A673 (cell line): ENCODE data around the gene ITGAV.

Experiments
- CTCF ChIP-seq: fragments of 300-800, 200-600 bp; sonication (generic); conservative IDR thresholded peaks from 2 replicates; pipeline ENCODE4 v1.5.1; 2017; ENCODE audit warnings: low read depth, mild to moderate bottlenecking, antibody characterized with exemption, low read length, moderate library complexity, mixed read lengths
- EZH2 ChIP-seq: fragments of 200-600 bp; sonication (generic); IDR thresholded peaks from 2 replicates; pipeline ENCODE4 v1.6.1; 2017; ENCODE audit warnings: borderline replicate concordance, low read depth, mild to moderate bottlenecking, mixed read lengths, antibody characterized with exemption, low read length; ENCODE audit not compliant: poor library complexity, severe bottlenecking

GRCh38 chr2:186582698-186583097, 7.2 kb upstream of the ITGAV start:
- TF ChIP-seq CTCF (no peak), EZH2 (no peak)
